PC-9 (cell line): ENCODE results near the gene FN3KRP. TPM values are rescaled to one million over a fixed set of nuclear protein-coding genes. Genes with fewer than 3 reads are reported as not detected.

Source experiments
- BruUV-seq: library from RNA; stranded (reverse); fragments of 400-500 nt; replicated peaks from 2 replicates; lab custom pipeline; 2021; lab: Mats Ljungman, UMichigan
- CTCF ChIA-PET: fragments of 300-600 bp; sonication (Branson Sonifier 250); formaldehyde crosslinking; loops from one replicate; lab custom pipeline; 2022; ENCODE audit warnings: antibody characterized with exemption; lab: Charles Lee
- POLR2A ChIA-PET: fragments of 300-600 bp; sonication (Branson Sonifier 250); formaldehyde crosslinking; loops from one replicate; lab custom pipeline; 2022; ENCODE audit warnings: antibody characterized with exemption; ENCODE audit not compliant: unreplicated experiment; lab: Charles Lee
- DNase-seq, 2 experiments: peaks; one replicate each; pipeline versions ENCODE4 v3.0.0 to v3.0.0-alpha.2; 2015 to 2022; ENCODE audit warnings: mixed read lengths in 1 of 2
- H2AFZ ChIP-seq: fragments of 200-600 bp; sonication (generic); 2 replicates; pipeline ENCODE4 v1.8.1; 2017; ENCODE audit warnings: antibody characterized with exemption
- H3F3A ChIP-seq: fragments of 200-600 bp; sonication (generic); 2 replicates; pipeline ENCODE4 v1.8.1; 2017; ENCODE audit warnings: antibody characterized with exemption, mild to moderate bottlenecking, low read depth; ENCODE audit not compliant: insufficient read depth
- H3K27ac ChIP-seq: fragments of 200-600 bp; sonication (generic); 2 replicates; pipeline ENCODE4 v1.6.1; 2016; ENCODE audit warnings: mixed run types
- H3K27me3 ChIP-seq: fragments of 200-600 bp; sonication (generic); 2 replicates; pipeline ENCODE4 v1.6.1; 2016; ENCODE audit warnings: low read depth, mixed run types; ENCODE audit not compliant: insufficient read depth
- H3K36me3 ChIP-seq: fragments of 200-600 bp; sonication (generic); 2 replicates; pipeline ENCODE4 v1.6.1; 2016; ENCODE audit warnings: low read depth, mixed run types
- H3K4me1 ChIP-seq: fragments of 200-600 bp; sonication (generic); replicated peaks from 2 replicates; pipeline ENCODE4 v1.6.1; 2016; ENCODE audit warnings: mixed run types; ENCODE audit not compliant: insufficient read depth
- H3K4me2 ChIP-seq: fragments of 200-600 bp; sonication (generic); 2 replicates; pipeline ENCODE4 v1.6.1; 2017; ENCODE audit warnings: mixed run types
- H3K4me3 ChIP-seq: fragments of 200-600 bp; sonication (generic); 2 replicates; pipeline ENCODE4 v1.6.1; 2016; ENCODE audit warnings: mixed run types
- H3K79me2 ChIP-seq: fragments of 200-600 bp; sonication (generic); 2 replicates; pipeline ENCODE4 v1.6.1; 2017; ENCODE audit warnings: low read depth, mixed run types
- H3K9me2 ChIP-seq: fragments of 200-600 bp; sonication (generic); 2 replicates; pipeline ENCODE4 v1.8.1; 2017; ENCODE audit warnings: mild to moderate bottlenecking; ENCODE audit not compliant: insufficient read depth
- H3K9me3 ChIP-seq: fragments of 200-600 bp; sonication (generic); 2 replicates; pipeline ENCODE4 v1.8.1; 2016; ENCODE audit warnings: low read depth; ENCODE audit not compliant: insufficient read depth
- H4K20me1 ChIP-seq: fragments of 200-600 bp; sonication (generic); 2 replicates; pipeline ENCODE4 v1.8.1; 2017; ENCODE audit not compliant: insufficient read depth
- EZH2 ChIP-seq: fragments of 200-600 bp; sonication (generic); IDR thresholded peaks from 2 replicates; pipeline ENCODE4 v1.8.0; 2017; ENCODE audit warnings: antibody characterized with exemption, low read depth
- intact Hi-C: fragments of 100-400 bp; cut with micrococcal nuclease; formaldehyde crosslinking; loops from one replicate; pipeline ENCODE4 v1.10.0; 2022; ENCODE audit not compliant: unreplicated experiment
- total RNA-seq: library from RNA; stranded (reverse); gene quantifications from 2 replicates; pipeline ENCODE4 v1.2.3, GENCODE V29; 2021
- TF ChIP-seq, protein P1 (sequence below): fragments of 200-600 bp; sonication (generic); conservative IDR thresholded peaks from 2 replicates; pipeline ENCODE4 v1.6.1; 2017; ENCODE audit warnings: mixed run types, antibody characterized with exemption, mild to moderate bottlenecking, moderate library complexity

The FN3KRP gene
- total RNA-seq, 1 experiment from 2014 or later: 28.8 TPM

- no peaks in the 10 kb centered on the region for H3K27me3 ChIP-seq
- no peaks in the 10 kb centered on the region for H3K4me1 ChIP-seq
- ChIA-PET CTCF (interaction anchor here (0.7 kb wide), 1 partner anchor 20 kb away, joined by 5 read pairs; no protein-coding TSS in a partner anchor), POLR2A (no interaction called here)
- DNase-seq: no peak
- H3K36me3 ChIP-seq: no peaks in the 10 kb centered on the region
- intact Hi-C loops: no loop called here
- no peaks in the 10 kb centered on the region for H3K9me3 ChIP-seq
- TF ChIP-seq EZH2: no peak
- TF ChIP-seq, protein P1, sequence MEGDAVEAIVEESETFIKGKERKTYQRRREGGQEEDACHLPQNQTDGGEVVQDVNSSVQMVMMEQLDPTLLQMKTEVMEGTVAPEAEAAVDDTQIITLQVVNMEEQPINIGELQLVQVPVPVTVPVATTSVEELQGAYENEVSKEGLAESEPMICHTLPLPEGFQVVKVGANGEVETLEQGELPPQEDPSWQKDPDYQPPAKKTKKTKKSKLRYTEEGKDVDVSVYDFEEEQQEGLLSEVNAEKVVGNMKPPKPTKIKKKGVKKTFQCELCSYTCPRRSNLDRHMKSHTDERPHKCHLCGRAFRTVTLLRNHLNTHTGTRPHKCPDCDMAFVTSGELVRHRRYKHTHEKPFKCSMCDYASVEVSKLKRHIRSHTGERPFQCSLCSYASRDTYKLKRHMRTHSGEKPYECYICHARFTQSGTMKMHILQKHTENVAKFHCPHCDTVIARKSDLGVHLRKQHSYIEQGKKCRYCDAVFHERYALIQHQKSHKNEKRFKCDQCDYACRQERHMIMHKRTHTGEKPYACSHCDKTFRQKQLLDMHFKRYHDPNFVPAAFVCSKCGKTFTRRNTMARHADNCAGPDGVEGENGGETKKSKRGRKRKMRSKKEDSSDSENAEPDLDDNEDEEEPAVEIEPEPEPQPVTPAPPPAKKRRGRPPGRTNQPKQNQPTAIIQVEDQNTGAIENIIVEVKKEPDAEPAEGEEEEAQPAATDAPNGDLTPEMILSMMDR: no peak
- H2AFZ ChIP-seq: no peak overlapping the region
- H3F3A ChIP-seq: no peaks in the 10 kb centered on the region
- no peaks in the 10 kb centered on the region for H3K9me2 ChIP-seq
- H3K27ac ChIP-seq: no peak overlapping the region
- H3K4me2 ChIP-seq: no peak overlapping the region
- no peak overlapping the region for H3K4me3 ChIP-seq
- H3K79me2 ChIP-seq: no peaks in the 10 kb centered on the region
- no TSS peak for BruUV-seq
- H4K20me1 ChIP-seq: no peaks in the 10 kb centered on the region
Observed at GRCh38 chr17:82689077-82689476, 27.4 kb upstream of the FN3KRP start.

DNA sequence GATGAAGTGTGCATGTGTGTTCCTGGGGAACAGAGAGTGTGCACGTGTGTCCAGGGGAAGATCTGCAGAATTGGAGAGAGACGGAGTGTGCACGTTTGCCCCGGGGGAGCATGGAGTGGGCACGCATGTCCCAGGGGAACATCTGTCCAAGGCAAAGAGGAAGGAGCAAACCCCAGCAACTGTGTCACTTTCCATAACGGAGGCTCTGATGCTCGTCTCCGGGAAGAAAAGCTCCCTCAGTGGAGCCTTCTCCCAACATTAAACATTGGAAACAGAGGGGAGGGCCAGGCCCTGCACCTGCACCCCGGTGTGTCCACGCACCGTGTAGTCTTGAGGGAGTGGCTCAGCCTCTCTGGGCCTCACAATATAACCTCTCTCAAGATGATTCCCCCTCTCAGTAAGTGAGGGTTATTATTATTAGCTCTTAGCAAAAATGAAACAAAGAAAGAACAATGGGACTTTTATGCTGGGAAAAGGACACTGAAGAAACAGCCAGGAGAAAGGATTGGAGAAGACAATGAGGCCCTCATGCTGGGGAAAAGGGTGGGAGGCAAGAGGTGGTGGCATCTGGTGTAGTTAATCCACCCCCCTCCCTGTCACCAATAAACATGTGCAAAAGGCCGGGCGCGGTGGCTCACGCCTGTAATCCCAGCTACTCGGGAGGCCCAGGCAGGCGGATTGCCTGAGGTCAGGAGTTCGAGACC is 25.6 kb upstream of the FN3KRP start:
- no peak overlapping the region for H3K27ac ChIP-seq
- no peaks in the 10 kb centered on the region for H3F3A ChIP-seq
- H2AFZ ChIP-seq: no peak overlapping the region
- H3K4me1 ChIP-seq: no peaks in the 10 kb centered on the region
- no peaks in the 10 kb centered on the region for H3K36me3 ChIP-seq
- ChIA-PET CTCF (no interaction called here), POLR2A (no interaction called here)
- no peaks in the 10 kb centered on the region for H3K9me2 ChIP-seq
- no TSS peak for BruUV-seq
- no peaks in the 10 kb centered on the region for H3K79me2 ChIP-seq
- no peaks in the 10 kb centered on the region for H3K9me3 ChIP-seq
- no peak for DNase-seq
- H3K4me2 ChIP-seq: no peak overlapping the region
- H3K4me3 ChIP-seq: no peak overlapping the region
- intact Hi-C loops: no loop called here
- TF ChIP-seq, protein P1: no peak
- TF ChIP-seq EZH2: no peak
- no peaks in the 10 kb centered on the region for H3K27me3 ChIP-seq
- no peaks in the 10 kb centered on the region for H4K20me1 ChIP-seq

GRCh38 chr17:82691714-82692113 is 24.8 kb upstream of the FN3KRP start:
- no peak for TF ChIP-seq EZH2
- TF ChIP-seq, protein P1: no peak
- Histone ChIP-seq H4K20me1 (no peaks in the 10 kb centered on the region), H3K4me2 (no peak overlapping the region), H3K4me3 (no peak overlapping the region), H3K9me3 (no peaks in the 10 kb centered on the region), H3K4me1 (no peaks in the 10 kb centered on the region), H3K27ac (no peak overlapping the region), H3K36me3 (no peaks in the 10 kb centered on the region), H3K27me3 (no peaks in the 10 kb centered on the region), H2AFZ (no peak overlapping the region), H3K79me2 (no peaks in the 10 kb centered on the region), H3K9me2 (no peaks in the 10 kb centered on the region), H3F3A (no peaks in the 10 kb centered on the region)
- POLR2A ChIA-PET: no interaction called here
- CTCF ChIA-PET: no interaction called here
- no peak for DNase-seq
- intact Hi-C loops: no loop called here
- BruUV-seq: no TSS peak
